Fibroblast of skin of right quadriceps (primary cell): ENCODE measurements around the gene STX18.

Experiments
- DNase-seq: peaks from one replicate; pipeline ENCODE4 v3.0.0-alpha.2; 2013

The STX18 gene

DNA sequence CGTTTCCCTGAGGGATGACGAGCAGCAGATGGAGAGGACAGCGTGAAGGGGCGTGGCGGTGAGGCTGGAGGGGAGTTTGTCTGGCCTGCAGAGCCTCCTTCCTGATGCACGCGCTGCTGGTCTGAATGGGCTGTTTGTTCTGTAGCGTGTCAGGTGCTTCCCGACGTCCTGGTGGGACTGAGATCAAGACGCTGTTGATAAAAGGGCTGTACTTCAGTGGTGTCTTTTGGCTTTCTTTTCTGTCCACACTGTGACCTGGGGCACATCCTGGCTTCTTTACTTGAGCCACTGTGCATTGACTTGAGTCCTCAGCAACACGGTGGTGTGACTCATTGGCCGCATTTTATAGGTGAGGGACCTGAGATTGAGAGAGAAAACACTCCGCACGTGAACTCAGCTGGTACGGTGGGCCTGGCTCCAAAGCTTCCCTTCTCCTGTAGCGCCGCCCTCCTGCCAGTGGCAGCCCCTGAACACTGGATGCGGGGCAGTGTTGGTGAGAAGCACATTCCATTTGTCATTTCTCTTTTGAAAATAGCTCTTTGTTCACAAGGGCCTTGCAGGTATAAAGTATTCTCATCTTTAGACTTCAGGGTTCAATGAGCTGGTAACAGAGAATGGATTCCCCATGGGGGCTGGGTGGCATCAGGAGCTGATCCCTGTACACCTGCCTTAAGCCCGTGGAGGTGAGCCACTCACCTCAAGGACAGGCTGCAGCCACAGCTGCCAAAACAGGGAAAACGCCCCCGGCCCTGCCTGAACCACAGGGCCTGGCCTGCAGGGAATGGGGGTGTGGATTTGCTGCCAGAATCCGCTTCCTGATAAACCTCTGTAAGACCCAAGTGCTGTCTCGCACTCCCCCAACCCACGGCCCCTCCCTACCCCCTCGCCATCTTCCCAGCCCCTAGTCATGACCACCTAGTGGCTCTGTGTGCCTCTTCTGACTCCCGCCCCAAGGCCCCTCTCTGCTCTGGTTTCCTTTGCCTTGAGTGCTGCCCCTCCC, 125.7 kb downstream of the STX18 start:
- DNase-seq, result no peak

DNA sequence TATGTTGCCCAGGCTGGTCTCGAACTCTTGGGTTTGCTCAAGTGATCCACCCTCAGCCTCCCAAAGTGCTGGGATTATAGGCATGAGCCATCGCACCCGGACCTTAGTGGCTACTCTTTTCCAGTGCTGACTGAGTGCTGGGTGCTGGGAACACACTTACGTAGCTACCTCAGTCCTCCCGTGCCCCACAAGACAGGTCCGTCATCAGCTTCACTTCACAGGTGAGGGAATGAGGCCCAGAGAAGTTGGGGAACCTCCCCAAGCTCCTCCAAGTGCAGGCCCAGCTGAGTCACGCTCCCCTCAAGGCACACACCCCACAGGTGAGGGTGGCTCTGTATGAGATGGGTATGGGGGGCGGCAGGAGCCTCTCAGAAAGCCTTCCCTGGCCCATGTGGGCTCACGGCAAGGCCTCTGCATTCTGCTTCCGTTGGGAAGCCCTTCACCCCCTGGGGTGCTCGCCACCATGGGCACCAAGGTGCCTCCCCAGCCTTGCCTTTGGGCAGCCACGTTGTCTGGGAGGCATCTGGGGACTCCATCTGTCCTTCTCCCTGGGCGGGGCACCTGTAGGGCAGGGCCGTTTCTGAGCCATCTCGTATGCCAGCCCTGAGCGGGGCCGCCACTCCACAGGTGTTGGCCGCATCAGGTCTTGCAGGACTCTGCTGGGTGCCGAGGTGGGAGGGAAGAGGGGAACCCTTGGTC, 126.6 kb downstream of the STX18 start:
- DNase-seq, result no peak

DNA sequence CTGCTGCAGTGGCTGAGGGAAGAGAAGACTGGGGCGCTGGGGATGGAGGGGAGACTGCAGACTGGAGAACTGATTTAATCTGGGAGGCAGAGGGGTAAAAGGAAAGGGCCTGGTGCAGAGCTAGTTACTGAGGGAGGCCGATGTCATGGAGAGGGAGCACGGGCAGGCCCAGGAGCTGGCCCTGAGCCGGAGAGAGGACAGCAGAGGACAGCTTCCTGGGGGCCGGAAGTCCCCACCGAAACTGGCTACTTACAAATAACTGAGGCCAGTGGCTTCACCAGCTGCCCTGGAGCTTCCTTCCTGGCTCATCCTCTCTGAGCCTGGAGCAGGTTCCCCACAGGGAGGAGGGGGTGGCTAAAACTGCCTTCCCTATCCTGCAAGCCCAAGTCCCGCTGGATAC, 128.0 kb downstream of the STX18 start:
- DNase-seq, result no peak

DNA sequence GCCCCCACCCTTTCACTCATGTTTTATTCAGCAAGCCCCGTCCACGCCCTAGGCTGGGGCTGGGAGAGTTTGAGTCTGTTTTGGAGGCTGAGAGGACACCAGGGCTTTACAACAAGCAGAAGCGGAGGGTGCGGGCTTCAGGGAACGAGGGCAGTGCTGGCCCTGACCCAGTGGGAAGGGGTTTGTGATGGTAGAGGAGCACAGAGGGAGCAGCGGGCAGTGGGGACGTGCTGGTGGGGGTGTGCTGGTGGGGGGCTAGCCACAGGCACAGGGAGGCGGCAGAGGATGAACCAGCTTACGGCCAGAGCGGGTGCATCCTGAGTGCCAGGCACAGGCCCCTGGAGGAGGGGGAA, 128.5 kb downstream of the STX18 start:
- DNase-seq, result no peak

GRCh38 chr4:4412641-4413372, 129.0 kb downstream of the STX18 start:
- no peak for DNase-seq

- no peak for DNase-seq
These were observed 129.9 kb downstream of the STX18 start for GRCh38 chr4:4411906-4412305.

DNA sequence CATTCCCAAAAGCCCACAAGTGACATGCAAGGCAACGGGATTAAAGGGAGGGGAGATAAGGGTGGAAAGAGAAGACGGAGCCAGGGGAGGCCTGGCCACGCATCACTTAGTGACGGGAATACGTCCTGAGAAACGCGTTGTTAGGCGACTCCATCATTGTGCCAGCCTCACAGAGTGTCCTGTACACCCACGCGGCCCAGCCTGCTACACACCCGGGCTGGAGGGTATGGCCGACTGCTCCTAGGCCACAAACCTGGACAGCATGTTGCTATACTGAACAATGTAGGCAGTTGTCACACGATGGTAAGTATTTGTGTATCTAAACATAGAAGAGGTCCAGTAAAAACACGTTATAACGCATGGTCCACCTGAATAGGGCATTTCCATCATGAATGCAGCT, 131.6 kb downstream of the STX18 start:
- no peak for DNase-seq

DNA sequence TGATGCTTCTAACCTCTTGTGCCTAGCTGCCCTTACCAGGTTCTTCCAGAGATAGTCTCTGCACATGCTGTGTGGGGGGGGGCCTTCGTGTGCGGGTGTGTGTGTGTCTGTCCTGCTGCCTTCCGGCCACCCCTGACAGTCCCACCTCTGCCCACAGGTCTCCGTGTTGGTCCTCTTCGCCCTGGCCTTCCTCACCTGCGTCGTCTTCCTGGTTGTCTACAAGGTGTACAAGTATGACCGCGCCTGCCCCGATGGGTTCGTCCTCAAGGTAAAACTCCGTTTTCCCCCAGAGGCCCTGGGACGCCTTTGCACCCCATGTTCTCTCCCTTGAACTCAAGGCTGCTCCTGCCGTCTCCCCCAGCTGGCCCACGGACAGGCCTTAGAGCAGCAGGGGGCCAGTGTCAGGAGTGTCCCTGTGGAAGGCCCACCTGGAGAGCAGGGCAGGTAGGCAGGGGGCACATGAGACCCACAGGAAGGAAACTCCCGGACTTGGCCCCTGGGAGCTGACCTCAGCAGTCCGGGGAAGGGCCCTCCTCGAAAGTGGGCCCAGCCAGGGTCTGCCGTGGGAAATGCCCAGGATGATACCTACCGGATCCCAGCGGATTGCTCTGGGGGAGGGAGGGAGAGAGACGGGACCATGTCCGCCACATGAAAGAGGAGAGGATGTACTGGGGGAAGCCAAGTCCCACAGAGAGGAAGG, 132.3 kb downstream of the STX18 start:
- DNase-seq, result no peak

DNA sequence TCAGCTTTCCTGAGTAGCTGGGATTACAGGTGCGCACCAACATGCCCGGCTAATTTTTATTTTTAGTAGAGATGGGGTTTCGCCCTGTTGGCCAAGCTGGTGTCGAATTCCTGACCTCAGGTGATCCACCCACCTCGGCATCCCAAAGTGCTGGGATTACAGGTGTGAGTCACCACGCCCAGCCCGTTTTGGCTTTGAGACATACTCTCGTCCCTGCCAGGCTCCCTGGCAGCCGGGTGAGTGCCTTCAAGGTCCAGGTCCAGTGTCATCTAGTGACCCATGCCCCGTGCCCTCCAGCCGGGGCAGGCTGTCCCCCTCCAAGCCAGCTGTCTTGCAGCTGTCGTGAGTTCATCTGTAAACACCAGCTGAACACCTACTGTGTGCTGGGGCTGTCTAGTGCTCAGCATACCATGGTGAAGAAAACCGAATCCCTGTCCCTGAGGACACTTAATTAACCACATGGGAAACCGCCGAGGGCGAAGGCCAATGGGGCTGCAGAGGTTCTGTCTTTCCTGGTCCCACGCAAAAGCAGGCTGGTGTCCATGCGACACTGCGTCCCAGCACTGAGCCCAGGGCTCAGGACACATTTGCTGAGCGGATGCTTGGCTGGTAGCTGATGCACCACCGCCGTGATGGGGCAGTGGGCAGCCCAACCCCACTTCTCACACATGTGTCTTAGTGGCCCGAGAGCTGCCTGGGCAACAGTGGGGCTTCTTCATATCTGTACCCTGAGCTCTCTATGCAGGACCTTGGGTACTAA, 133.1 kb downstream of the STX18 start:
- no peak for DNase-seq

GRCh38 chr4:4408132-4408523, 133.7 kb downstream of the STX18 start:
- DNase-seq, result no peak

- no peak for DNase-seq
These were observed 134.3 kb downstream of the STX18 start for GRCh38 chr4:4407299-4408131.

DNA sequence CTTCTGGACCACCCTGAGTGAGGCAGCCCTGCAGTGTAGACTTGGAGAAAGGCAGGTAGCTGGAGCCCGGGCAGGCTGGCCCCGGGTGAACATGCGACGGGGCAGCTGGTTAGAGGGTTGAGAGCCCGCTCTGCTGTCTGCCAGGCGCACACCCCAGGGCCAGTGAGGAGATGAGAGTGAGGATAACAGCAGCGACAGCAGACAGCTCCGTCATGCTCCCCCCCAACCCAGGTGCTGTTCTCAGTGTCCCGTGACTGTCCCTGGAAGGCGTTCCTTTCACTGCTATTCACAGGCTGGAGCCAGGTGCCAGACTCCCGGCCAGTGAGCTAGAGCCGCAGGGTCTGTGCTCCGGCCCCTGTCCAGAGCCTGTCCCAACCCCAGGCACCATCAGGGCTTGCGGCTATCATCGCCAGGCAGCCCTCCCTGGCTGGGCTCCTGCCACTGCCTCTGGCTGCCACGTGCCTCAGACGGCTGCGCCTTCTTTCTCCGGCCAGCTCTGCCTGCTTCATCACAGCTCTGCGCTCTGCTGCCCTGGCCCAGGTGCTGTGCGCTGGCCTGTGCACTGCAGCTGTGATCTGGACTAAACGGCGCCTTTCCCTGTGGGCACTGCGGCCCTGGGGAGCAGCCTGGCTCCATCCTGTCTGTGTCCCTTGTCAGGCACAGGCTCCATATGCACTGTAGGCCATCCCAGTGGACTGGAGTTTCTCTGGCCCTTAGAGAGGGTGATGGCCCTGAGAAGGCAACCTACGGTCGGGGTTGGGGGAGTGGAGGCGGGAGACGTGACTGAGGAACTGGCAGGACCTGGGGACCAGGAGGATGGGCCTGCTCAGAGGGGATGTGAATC, 135.2 kb downstream of the STX18 start:
- DNase-seq, result no peak

- no peak for DNase-seq
These were observed 136.4 kb downstream of the STX18 start for GRCh38 chr4:4405358-4405962.

- DNase-seq, result no peak
These were observed 138.9 kb downstream of the STX18 start for GRCh38 chr4:4402966-4403365.

DNA sequence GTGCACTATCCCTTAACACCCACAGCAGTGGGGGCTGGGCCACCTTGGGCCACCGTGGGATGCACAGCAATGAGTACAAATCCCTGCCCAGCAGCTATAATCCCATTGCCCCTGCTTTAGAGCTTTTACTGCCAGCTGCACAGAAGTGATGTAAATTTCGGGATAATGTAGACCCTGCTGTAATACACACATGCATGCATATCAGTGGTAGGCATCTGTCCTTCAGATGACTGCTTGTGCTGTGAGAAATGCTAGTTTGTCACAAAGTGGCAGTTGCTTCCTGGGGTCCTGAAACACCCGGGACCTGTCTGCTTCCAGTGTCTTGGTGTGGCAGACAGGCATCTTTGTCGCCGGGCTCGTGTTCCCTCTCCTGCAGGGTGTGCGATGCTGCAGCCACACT, 140.8 kb downstream of the STX18 start:
- DNase-seq, result no peak

DNA sequence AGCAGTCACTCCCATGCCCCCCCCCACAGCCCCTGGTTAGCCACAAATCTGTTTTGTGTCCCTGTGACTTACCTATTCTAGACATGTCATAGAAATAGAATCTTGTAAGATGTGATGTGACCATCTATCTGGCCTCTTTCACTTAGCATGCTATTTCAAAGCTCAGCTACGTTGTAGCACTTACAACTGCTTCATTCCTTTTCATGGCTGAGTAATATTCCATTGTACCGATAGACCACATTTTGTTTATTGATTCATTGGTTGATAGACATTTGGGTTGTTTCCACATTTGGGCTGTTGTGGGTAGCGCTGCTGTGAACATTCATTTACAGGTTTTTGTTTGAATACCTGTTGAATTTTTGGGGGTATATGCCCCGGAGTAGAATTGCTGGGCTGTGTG, 143.4 kb downstream of the STX18 start:
- no peak for DNase-seq

- DNase-seq, result no peak
These were observed 144.4 kb downstream of the STX18 start for GRCh38 chr4:4397441-4397819.

DNA sequence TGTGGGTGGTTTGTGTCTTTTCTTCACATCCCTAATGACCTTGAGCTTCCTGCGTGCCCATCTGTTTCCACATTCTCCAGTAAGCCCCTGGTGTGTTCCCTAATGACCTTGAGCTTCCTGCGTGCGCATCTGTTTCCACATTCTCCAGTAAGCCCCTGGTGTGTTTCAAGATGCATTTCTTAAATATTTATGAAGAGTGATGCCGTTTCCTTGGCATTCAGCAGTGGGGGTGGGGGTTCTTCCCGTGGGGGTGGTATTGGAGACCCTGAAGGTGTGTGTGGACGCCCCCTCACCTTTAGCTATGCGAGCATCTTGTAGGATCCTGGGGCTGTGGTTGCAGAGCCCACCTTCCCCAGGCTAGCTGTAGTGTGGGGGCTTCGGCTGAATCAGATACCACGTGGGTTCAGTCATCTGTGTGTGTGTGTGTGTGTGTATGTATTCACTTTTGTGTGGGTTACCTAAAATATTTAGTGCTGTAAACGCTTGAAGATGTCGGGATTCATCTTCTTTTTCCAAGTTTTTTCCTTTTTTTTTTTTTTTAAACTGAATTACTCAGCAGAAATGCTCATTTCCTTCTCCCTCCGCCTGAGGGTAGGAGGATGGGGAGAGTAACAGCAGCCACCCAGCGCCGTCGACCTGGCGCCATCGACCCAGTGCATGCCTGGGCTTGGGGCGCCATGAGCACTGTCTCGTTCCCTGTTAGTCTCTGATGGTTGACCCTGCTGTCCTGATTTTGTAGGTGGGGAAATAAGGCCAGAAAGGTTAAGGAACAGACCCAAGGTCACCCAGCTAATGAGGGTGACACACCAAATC, 145.0 kb downstream of the STX18 start:
- peak; percentile 45 for DNase-seq
